GM13976 (cell line): ENCODE measurements around the gene AP2A2.

Source experiments
- DNase-seq: peaks from one replicate; pipeline ENCODE4 v3.0.0; 2012; ENCODE audit warnings: low spot score
- CTCF ChIP-seq: IDR thresholded peaks from 2 replicates; pipeline ENCODE4 v1.5.1; 2012; ENCODE audit warnings: borderline replicate concordance, mild to moderate bottlenecking; ENCODE audit not compliant: insufficient read depth; ENCODE audit errors: extremely low read depth, missing control alignments, control extremely low read depth
- in situ Hi-C: fragments of 300-500 bp; cut with MboI; formaldehyde crosslinking; loops from one replicate; pipeline ENCODE4 v1.12.0; 2022; ENCODE audit warnings: low sequenced_read_pairs, mixed read lengths, inconsistent platforms; ENCODE audit not compliant: unreplicated experiment

The AP2A2 gene

GRCh38 chr11:963852-964251, 38.2 kb downstream of the AP2A2 start:
- in situ Hi-C loops = no loop called here
- no peak for TF ChIP-seq CTCF
- no peak for DNase-seq

- in situ Hi-C loops = no loop called here
- no peak for TF ChIP-seq CTCF
- DNase-seq = no peak
Measured at GRCh38 chr11:965206-965775, 39.6 kb downstream of the AP2A2 start.

DNA sequence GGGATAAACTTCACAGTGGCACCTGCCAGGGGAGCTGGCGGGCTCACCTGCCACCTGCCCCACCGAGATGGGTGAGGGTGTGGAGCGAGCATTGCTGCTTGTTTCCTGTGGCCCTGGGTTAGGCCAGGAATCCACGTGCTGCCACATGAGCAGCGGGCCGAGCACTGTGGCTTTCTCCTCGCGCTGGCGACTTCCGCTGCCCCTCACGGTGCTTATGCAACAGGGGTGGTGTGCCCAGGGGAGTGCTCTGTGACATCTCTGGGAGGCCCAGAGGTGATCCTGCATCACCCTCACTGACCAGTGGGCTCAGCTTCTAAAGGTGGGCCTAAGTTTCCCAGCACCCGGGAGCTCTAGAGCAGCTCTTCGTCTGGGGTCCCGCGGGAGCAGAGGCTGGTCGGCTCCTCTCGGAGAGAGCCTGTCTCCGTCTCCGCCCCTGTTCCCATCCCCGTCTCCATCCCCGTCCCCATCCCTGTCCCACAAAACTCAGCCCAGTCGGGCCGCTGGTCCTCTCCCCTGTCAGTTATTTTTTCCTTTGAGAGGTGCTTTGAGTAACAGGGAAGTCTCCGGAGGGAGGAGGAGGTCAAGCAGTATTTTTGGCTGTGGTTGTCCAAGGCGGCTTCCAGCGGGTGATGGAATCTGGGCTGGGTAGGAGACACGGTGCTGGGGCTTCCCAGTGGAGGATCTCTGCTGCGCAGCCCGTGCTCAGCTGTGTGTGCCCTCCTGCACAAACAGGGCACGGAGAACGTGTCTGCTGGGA, 42.5 kb downstream of the AP2A2 start:
- in situ Hi-C loops = no loop called here
- DNase-seq = no peak
- no peak for TF ChIP-seq CTCF

- no peak for DNase-seq
- in situ Hi-C loops = no loop called here
- no peak for TF ChIP-seq CTCF
Measured at GRCh38 chr11:968822-969221, 43.2 kb downstream of the AP2A2 start.

DNA sequence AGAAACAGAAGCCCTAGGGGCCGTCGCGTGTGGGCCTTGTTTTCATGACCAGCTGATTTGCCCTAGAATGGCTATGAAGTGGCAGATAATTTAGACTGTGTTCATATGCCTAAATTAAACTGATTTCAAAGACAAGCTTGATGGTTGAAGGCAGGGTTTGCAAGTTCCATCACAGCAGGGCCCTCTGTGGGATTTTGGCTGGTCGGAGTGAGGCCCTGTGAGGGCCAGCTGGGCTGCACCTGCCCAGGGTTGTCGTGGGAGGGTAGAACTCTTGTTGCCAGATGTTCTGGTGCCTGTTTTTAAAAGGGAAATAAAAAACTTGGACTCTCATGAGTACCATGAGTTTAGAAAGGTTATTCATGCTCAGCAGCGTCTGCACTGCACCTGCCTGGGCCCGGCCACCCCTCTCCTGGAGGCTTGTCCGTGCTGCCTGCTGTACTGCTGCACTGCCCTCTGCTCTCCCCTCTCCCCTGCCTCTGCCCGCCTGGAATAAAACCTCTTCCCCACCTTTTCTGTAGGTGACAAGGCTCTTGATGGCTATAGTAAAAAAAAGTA, 44.1 kb downstream of the AP2A2 start:
- in situ Hi-C loops = no loop called here
- DNase-seq = no peak
- no peak for TF ChIP-seq CTCF

- in situ Hi-C loops = no loop called here
- no peak for TF ChIP-seq CTCF
- DNase-seq = no peak
Measured at GRCh38 chr11:970319-970871, 44.7 kb downstream of the AP2A2 start.
